Mucosa of gallbladder (tissue), 1 donor: ENCODE results near the gene SYT17. TPM values are rescaled to one million over a fixed set of nuclear protein-coding genes. Genes with fewer than 3 reads are reported as not detected.

Source experiments
- DNase-seq: peaks from one replicate; pipeline ENCODE4 v3.0.0-alpha.2; 2020; ENCODE audit warnings: low spot score
- total RNA-seq: library from RNA; stranded (reverse); gene quantifications from one replicate; pipeline ENCODE4 v1.2.1, GENCODE V29; 2021
- donor health status: DM: no; HTN: no; CAD: no.

The SYT17 gene, protein sequence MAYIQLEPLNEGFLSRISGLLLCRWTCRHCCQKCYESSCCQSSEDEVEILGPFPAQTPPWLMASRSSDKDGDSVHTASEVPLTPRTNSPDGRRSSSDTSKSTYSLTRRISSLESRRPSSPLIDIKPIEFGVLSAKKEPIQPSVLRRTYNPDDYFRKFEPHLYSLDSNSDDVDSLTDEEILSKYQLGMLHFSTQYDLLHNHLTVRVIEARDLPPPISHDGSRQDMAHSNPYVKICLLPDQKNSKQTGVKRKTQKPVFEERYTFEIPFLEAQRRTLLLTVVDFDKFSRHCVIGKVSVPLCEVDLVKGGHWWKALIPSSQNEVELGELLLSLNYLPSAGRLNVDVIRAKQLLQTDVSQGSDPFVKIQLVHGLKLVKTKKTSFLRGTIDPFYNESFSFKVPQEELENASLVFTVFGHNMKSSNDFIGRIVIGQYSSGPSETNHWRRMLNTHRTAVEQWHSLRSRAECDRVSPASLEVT
- total RNA-seq: 4.0 TPM

DNA sequence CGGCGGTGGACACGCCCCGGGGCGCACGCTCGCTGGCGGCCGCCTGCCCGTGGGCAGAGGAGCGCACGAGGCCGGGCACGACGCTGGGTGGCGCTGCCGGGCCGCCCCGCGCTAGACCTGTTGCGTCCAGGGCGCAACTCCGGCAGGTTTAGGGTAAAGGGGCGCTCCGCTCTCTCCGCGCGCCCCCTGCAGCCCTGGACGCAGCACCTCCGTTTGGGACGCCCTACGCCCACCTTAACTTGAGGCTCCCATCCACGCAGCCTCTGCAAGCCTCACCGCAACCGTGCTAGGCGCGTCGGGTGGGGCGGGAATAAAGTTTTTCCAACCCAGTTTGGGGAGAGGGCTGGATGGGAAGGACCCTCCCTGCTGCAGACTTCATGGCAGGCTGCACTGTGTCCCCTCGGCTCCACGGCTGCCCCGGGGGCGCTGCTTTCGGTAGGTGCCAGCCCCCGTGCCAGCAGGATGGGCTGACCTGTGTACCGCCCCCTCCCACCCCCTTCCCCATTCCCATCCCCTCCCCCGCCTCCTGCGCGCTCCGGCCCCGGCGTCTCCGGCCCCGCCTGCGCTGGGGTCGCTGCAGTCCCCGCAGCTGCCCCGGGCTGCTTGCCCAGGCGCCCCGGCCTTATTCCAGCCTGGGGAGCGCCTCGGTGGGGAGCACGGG, at the start of gene SYT17:
TSS of gene SYT17 (plus strand) at position 531 of the 661 bp plus-strand sequence. CDS start 407 bp downstream, outside the sequence.
- peak; percentile 57 for DNase-seq

DNA sequence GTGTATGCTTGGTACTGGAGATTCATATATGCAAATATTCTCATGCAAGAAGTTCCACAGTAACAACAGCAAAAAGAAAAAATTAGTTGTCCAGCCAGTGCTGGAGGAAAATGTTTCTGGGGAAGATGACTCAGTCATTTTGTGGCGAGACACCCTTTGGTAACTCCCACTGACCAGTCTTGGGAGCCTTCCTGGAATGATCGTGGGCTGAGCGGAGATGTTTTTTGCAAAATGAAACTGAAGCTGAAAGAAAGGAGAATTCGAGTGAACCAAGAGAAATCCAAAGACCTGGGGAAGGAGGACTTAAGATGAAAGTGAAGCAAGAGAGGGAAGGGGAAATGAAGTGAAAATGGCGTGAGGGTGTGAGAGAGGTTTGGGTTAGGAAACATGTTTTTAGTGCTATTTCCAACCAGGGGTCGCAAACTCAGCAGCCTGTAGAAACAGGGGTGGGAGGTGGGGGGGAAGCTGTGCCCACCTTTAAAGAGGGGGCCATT, 49.1 kb upstream of the SYT17 start:
- DNase-seq: peak; percentile 51

DNA sequence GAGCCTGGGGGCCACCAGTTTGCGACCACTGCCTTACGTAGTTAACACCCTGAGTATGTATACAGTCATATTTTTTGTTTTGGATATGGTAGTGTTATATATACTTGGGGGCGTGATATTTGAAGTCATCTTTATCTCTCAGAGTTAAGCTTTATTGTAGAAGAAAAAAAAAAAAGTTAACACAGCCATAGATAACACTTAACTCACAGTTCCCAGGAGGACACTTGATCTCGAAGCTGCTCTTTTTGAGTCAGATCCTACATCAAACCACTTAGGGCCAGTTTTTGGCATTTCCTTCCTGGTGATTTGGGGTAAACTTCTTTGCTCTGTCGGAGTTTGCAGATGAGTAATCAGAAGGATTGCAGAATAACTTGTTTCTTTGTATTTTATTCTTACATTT, 48.5 kb upstream of the SYT17 start:
- no peak for DNase-seq

DNA sequence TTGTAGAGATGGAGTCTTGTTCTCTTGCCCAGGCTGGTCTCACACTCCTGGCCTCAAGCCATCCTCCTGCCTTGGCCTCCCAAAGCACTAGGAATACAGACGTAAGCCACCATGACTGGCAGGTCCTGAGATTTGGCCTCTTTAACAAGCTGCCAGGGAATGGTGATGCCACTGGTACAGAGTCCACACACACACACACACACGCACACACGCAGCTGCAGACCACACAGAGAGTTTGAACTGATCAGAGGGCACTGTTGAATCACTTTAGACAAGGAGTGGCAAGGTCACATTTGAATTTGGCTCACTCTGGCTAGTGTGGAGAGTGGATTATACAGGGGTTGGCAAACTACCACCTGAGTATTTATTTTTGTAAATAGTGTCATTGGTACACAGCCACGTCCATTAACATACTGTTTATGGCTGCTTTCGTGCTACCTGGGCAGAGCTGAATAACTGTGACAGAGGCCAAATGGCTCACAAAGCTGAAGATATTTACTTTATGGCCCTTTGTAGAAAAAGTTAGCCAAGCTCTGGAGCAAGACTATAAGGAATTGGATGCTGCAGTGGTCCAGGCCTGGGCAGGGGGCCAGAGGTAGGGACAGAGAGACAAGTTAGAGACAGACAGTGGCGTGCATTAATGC, 44.4 kb upstream of the SYT17 start:
- peak; percentile 86 for DNase-seq

DNA sequence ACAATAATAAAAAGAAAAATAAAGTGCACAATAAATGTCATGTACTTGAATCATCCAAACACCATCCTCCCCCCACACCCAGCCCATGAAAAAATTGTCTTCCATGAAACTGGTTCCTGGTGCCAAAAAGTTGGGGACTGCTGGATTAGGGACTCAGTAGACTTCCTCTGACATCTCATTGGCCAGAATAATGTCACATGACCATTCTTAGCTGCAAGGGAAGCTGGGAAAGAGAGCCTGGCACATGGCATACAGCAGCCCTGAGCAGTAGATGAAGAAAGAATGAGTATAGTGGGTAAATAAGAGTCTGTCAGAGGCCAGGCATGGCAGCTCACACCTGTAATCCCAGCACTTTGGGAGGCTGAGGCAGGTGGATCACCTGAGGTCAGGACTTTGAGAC, 41.7 kb upstream of the SYT17 start:
- DNase-seq: no peak

DNA sequence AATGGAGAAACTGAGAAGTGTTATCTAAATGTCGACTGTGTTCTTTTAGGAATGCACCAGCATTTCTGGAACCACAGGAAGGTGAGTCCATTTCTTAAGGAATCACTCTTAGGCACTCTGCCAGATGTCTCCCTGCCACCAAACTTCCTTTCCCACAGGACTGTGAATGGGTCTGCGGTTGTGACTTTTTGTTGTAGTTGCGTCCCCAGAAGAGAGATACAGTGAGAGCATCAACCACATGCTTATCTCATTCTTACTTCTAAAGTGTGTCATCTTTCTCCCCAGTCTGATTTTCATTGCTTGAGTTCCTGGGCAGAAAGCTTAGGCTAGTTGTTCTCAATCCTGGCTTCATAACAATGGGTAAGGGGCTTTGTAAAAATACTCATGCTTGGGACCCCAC, 40.8 kb upstream of the SYT17 start:
- no peak for DNase-seq

DNA sequence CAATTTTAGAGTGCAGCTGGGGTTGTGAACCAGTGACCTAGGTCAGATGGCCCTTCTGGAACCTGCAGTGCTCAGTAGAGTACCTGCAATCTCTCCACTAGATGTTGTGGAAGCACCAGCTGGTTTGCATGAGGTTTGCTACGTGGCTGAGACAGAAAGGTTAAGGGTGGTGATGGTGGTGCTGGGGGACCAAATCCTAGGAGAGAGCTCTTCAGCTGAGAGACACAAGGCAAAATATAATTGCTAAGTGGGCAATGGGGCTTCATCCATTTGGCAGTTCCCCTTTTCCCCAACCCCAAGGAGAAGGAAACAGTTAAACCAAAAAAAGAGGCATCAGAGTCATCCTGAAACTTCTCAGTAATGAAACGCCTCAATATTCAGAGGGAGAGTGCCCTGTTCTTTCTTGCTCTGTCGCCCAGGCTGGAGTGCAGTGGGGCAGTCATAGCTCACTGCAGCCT, 40.3 kb upstream of the SYT17 start:
- DNase-seq: no peak

DNA sequence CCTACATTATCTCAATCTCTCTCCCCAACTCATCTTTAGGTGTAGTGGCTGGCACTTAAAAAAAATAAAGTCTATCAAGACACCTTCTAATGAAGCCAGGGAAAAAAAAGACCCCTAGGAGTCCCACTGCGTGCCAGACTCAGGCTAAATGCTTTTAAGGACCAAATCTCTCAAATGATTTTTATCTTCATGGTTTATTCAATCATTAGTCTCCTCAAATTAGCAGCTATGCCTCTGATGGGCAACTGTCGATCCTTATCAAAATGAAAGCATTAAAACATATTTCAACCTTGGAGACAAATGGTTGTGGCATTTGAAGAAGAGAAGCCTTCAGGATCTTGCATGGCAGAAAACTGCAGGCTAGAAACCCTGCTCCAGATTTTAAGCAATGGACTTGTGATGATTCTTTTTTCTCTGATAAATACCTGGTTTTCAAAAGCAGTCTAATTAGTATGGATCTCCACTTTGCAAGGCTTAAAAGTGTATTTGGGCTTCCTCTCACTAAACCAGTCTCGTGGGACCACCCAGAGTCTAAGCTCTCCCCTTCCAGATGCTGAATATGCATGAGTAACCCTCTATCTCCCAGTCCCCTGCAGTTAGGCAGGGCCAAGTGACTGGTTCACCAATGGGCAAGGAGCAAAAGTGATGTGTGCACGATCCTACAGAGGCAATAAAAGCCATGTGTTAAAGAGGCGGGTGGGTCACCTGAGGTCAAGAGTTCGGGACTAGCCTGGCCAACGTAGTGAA, 39.4 kb upstream of the SYT17 start:
- DNase-seq: no peak

DNA sequence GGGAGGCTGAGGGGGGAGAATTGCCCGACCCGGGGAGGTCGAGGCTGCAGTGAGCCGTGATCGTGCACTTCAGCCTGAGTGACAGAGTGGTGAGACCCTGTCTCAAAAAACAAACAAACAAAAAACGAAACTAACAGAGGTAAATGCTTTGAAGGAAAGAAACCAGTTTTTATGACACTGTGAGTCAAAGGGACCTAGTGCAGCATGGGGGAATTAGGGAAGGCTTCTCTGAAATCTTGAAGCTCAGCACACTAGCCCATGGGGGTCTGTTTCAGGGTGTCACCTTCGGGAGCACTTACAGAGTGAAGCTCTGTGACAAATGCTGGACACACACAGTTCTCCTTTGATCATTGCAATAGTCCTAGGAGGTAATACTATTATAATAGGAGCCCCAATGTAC, 37.7 kb upstream of the SYT17 start:
- no peak for DNase-seq

DNA sequence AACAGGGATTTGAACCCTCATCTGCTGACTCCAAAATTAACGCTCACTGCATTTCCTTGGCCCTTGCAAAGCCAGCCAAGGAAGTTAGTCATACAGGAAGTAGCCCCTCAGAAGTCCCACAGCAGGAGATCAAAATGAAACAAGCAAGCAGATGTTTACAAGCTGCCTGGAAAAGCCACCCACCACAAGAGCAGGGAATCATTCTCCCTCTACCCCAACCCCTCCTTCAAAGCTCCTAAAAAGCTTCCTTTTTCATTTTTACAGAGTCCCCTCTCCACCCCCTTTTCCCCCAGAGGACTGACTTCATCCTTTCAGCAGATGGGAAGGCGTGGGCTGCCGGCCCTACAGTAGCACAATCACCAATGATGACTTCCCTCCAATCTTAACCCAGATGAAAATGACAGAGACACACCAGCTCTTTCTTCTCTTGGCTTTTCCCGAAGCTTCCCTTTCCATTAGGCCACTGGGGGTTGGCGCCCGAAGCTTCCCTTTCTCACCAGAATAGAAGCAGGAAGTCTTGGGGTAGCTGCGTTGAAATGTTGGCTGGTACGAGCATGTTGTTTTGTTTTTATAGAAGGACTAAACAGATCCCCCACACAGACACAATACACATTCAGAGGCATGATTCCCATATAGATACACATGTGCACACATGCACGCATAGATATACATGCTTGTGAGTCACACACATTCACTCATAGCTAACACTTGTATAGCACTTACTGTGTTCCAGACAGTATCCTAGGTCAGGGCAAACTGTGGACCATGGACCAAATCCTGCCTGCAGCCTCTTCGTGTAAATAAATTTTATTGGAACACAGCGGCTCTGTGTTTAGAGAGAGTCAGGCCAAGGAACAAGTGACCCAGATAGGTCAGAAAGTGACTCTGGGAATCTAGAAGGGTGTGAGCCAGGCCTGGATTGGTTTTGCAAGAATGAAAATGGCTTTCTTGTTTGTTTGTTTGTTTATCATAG, 36.9 kb upstream of the SYT17 start:
- DNase-seq: peak; percentile 40

DNA sequence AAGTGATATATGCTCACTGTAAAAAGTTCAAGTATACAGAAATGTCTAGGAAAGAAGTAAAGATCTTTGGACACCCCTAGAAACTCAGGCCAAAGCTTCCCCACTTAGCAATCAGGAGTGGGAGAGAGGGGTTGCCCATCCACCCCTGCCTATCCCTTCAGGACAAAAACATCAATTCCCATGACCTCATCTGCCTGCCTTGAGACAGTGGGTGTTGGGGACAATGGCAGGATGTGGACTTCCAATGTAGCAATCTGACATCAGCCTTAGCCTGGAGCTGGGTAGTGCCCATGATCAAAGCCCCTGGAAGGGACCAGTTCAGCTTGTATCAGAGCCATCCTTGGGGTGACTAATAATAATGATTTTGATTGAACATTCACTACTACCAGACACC, 36.2 kb upstream of the SYT17 start:
- DNase-seq: no peak

DNA sequence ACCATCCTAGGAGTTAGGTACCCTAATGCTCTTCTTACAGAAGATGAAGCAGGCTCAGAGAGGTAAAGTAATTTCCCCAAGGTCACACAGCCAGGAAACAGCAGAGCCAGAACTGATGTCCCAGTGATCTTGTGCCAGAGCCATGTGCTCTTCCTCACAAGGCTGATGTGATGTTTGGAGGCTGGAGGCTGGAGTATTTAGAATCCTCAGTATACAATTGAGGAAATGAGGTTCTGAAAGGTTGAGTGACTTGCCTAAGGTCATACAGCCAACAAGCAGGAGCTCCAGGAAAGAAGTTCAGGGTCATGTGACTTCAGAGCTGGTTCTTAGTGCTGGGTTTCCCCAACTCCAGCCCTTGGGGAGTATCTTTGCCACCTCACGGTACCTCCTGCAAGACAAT, 35.8 kb upstream of the SYT17 start:
- no peak for DNase-seq

DNA sequence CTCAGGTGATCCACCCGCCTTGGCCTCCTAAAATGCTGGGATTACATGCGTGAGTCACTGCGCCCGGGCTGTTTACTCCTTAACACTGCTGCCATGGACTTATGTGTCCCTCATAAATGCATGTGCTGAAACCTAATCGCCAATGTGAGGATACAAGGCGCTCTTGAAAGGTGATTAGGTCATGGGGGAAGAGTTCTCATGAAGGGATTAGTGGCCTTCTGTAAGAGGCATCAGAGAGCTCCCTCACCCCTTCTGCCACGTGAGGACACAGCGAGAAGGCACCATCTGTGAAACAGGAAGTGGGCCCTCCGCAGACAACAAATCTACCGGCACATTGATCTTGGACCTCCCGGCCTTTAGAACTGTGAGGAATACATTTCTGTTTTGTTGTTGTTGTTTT, 35.1 kb upstream of the SYT17 start:
- DNase-seq: no peak

DNA sequence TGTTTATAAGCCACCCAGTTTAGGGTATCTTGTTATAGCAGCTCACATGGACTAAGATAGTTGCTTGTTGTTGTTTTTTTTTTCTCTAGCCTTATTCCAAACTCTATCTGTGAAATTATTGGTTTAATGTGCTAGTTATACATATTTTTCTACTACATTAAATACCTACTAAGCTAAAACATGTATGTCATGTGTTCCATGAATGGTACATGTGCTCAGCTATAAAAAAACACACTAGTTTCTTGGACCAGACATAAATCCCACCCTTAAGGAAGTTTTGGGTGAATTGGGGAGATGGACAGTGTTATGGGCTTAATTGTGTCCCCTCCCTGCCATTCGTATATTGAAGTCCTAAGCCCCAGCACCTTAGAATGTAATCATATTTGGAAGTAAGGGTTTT, 34.4 kb upstream of the SYT17 start:
- DNase-seq: no peak

DNA sequence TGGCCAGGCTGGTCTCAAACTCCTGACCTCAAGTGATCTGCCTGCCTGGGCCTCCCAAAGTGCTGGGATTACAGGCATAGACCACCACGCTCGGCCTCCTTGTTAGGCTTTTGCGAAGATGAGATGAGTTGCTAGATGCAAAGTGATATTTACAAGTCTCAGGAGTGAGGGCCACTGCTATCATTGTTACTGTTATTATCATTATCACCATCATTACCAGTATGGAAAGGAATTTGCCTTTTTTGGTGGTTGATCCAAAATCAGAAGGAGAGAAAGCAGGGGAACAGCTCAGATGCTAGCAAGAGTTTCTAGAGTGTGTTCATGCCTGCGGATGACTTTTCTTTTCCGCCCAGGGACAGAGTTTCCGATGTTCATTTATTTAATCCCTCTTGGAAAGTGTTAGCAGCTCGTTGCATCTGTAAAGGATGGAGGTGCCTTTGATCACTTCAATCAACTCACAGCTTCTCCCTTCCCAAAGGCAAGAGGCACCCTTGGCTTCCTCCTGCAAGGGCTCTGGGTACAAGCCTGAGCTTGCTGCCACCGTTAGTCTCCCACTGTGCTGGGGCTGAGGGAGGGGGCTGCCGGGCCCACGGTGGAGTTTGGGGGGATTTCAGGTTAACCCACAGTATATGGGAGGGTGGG, 32.7 kb upstream of the SYT17 start:
- DNase-seq: no peak

DNA sequence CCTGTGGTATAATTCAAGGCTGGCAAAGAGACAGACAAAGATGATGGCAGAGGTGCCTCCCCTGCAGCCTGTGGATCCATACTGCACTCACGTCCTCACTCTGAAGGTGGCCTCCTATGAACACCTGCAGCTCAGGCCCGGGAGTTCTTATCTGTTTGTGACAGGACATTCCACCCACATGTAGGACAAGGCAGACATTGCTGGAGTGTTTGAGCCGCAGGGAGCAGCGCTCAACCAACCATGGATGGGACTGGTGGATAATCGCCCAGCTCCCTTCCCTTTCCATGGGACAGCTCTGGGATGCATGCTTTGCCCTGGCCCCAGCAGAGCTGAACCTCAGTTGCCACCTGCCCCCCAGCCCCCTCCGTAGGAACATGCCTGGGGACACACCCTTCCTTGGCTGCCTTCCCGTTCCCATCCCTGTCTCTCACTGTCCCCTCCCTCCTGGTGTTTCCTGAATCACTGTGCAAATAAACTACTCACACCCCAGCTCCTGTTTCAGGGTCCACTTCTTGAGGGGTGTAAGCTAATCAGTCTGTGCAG, 32.1 kb upstream of the SYT17 start:
- peak; percentile 71 for DNase-seq

DNA sequence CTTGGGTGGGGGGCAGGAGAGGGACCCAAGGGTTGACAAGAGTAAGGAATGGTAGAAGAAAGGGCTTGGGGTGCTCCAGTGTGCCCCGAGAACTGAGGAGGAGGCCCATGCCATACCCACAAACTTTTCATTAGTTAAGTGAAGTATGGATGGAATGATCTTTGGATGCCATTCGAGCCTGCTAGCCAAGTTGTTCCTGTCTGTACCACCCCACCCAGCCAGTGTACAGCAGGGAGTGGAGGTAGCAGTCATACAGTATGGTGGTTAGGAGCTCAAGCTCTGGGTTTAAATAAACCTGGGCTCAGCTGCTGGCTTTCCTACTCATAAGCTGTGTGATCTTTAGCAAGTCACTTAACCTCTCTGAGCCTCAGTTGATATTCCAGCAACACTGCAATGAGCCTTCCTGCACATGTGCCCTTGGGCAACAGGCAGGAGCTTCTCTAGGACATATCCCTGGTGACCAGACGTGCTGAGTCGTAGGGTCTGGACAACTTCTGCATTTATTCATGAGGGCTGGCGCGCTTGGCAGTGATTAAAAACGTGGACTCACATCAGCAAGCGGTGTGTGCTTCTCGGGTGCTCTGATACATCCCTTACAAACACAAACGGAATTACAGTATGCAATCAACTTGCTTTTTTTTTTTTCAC, 31.4 kb upstream of the SYT17 start:
- no peak for DNase-seq

DNA sequence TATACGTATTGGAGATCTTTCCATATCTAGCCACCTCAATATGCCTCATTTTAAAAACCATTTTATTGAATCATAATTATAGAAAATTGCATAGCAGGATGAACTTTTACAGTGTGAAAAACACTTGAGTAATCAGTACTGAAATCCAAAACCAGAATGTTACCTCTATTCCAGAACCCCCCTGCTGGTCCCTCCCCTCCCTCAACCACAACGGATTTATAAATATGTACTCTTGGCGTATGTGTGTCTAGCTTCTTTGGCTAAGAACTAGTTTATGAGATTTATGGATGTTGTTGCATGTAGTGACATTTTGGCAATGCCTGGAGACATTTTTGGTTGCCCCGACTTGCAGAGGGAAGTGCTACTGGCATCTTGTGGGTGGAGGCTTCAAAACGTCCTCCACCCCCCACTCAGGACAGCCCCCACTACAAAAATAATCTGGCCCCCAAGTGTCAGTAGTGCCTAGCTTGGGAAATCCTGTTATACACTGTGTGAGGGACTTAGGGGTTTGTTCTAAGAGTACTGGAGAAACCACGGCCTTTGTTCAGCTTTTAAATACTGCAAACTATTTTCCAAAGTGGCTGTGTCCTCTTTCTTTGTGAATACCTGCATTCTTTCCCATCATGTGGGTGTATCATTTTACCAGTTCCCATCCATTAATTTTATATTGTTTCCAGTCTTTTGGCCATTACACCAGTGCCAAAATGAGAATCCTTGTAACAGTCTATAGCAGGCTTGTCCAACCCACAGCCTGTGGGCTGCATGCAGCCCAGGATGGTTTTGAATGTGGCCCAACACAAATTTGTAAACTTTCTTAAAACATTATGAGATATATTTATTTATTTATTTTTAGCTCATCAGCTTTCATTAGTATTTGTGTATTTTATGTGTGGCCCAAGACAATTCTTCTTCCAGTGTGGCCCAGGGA, 30.6 kb upstream of the SYT17 start:
- no peak for DNase-seq
